HG02870 (cell line): Measurements from ENCODE around the gene MRPL47.
"Not testable (repeated sequence)": the region's sequence is repeated elsewhere in the genome, so short reads cannot be mapped to it uniquely, and the experiment has no call there.

Experiments used
- ATAC-seq: cut with Tn5 transposase; IDR thresholded peaks from one replicate; pipeline ENCODE4 v1.9.1; 2021; ENCODE audit warnings: mild to moderate bottlenecking, moderate library complexity; ENCODE audit not compliant: unreplicated experiment

Gene MRPL47

GRCh38 chr3:179604321-179605078 lies at the start of gene MRPL47, which contains the start of gene NDUFB5:
Gene MRPL47 (minus strand): TSS chr3:179604638. CDS start chr3:179604624, 14 bp downstream.
Gene NDUFB5 (plus strand): TSS chr3:179604794. CDS start chr3:179604816, 22 bp downstream.
- ATAC-seq = peak; percentile 92

GRCh38 chr3:179653096-179653797 lies 48.8 kb upstream of the MRPL47 start:
- peak; percentile 60 for ATAC-seq

- peak; percentile 50 for ATAC-seq
These were observed 48.1 kb upstream of the MRPL47 start, which contains the start of gene USP13 for GRCh38 chr3:179652447-179653095. Gene USP13 (plus strand): TSS chr3:179653040. CDS start chr3:179653226, 186 bp downstream.

GRCh38 chr3:179651687-179652446 lies 47.4 kb upstream of the MRPL47 start:
- ATAC-seq = no peak

GRCh38 chr3:179646177-179646576 lies 41.7 kb upstream of the MRPL47 start:
- ATAC-seq = no peak

- not testable (repeated sequence) for ATAC-seq
These were observed 39.4 kb upstream of the MRPL47 start for GRCh38 chr3:179643837-179644236.

- ATAC-seq = no peak
These were observed 38.4 kb upstream of the MRPL47 start for GRCh38 chr3:179642871-179643270.

GRCh38 chr3:179640469-179640868 lies 36.0 kb upstream of the MRPL47 start:
- no peak for ATAC-seq

- ATAC-seq = peak; percentile 63
These were observed 26.5 kb upstream of the MRPL47 start for GRCh38 chr3:179630753-179631451.

GRCh38 chr3:179624451-179624850 lies 20.0 kb upstream of the MRPL47 start:
- ATAC-seq = no peak

- ATAC-seq = no peak
These were observed 17.6 kb upstream of the MRPL47 start for GRCh38 chr3:179622023-179622422.

- no peak for ATAC-seq
These were observed 11.2 kb upstream of the MRPL47 start for GRCh38 chr3:179615458-179616173.

- no peak for ATAC-seq
These were observed 9.4 kb upstream of the MRPL47 start for GRCh38 chr3:179613807-179614206.

GRCh38 chr3:179610066-179610465 lies 5.6 kb upstream of the MRPL47 start:
- ATAC-seq = no peak

- peak; percentile 69 for ATAC-seq
These were observed 4.7 kb upstream of the MRPL47 start for GRCh38 chr3:179608931-179609720.

- no peak for ATAC-seq
These were observed 2.2 kb upstream of the MRPL47 start for GRCh38 chr3:179606534-179607085.

- no peak for ATAC-seq
These were observed 607 bp downstream of the MRPL47 start for GRCh38 chr3:179603831-179604230.

- no peak for ATAC-seq
These were observed 1.1 kb downstream of the MRPL47 start for GRCh38 chr3:179603321-179603720.
